ENCODE results near the gene SYT1.

- TF ChIP-seq, protein P1, sequence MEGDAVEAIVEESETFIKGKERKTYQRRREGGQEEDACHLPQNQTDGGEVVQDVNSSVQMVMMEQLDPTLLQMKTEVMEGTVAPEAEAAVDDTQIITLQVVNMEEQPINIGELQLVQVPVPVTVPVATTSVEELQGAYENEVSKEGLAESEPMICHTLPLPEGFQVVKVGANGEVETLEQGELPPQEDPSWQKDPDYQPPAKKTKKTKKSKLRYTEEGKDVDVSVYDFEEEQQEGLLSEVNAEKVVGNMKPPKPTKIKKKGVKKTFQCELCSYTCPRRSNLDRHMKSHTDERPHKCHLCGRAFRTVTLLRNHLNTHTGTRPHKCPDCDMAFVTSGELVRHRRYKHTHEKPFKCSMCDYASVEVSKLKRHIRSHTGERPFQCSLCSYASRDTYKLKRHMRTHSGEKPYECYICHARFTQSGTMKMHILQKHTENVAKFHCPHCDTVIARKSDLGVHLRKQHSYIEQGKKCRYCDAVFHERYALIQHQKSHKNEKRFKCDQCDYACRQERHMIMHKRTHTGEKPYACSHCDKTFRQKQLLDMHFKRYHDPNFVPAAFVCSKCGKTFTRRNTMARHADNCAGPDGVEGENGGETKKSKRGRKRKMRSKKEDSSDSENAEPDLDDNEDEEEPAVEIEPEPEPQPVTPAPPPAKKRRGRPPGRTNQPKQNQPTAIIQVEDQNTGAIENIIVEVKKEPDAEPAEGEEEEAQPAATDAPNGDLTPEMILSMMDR (conservative IDR thresholded peaks at IDR 0.05; ENCODE audit: low read length): no peak
- TF ChIP-seq EZH2phosphoT487 (IDR thresholded peaks at IDR 0.05; ENCODE audit: borderline replicate concordance, low read depth, low read length): no peak
Observed at GRCh38 chr12:78964521-78964920, 99.9 kb downstream of the SYT1 start.

Data from OCI-LY7 (cell line).